HUES48 (cell line): ENCODE data around the gene FCER1A.
"Not testable (repeated sequence)": the region's sequence is repeated elsewhere in the genome, so short reads cannot be mapped to it uniquely, and the experiment has no call there.

Source experiments
- H3K27ac ChIP-seq: one replicate; pipeline ENCODE4 v1.7.0; 2013; ENCODE audit warnings: low read depth, low read length, inconsistent platforms
- H3K27me3 ChIP-seq: 2 replicates; pipeline ENCODE4 v1.6.1; 2013; ENCODE audit warnings: mild to moderate bottlenecking, low read length; ENCODE audit not compliant: control insufficient read depth, insufficient read depth
- H3K36me3 ChIP-seq: 2 replicates; pipeline ENCODE4 v1.6.1; 2013; ENCODE audit warnings: low read length; ENCODE audit not compliant: control insufficient read depth, insufficient read depth
- H3K4me1 ChIP-seq: 2 replicates; pipeline ENCODE4 v1.6.1; 2013; ENCODE audit warnings: mild to moderate bottlenecking, low read length; ENCODE audit not compliant: control insufficient read depth, insufficient read depth
- H3K4me3 ChIP-seq: 2 replicates; pipeline ENCODE4 v1.5.1; 2013; ENCODE audit warnings: mild to moderate bottlenecking, low read depth, low read length
- H3K9ac ChIP-seq: 2 replicates; pipeline ENCODE4 v1.6.1; 2013; ENCODE audit warnings: mild to moderate bottlenecking, low read depth, low read length, moderate library complexity
- H3K9me3 ChIP-seq: 2 replicates; pipeline ENCODE4 v1.6.1; 2013; ENCODE audit warnings: low read length; ENCODE audit not compliant: control insufficient read depth, insufficient read depth

The FCER1A gene

DNA sequence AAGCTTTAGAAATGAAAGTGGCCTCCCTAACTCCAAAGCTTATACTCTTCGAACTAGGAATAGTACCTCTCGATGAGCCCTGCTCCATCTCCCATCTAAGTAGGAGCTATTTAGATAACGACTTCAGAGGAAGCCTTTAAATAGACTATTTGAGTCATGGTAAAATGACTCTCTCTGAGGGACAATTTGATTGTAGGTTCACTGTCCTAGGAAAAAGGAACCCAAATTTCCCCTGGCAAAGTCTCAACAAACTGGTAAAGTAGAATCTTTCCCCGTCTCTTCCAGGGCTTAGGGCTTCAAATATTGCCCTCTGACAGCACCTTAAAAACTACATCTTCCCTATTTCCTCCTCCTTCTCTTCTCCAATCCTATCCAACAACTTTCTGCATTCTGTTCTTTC, 2.0 kb upstream of the FCER1A start:
- H3K4me3 ChIP-seq: no peak overlapping the region
- H3K27me3 ChIP-seq: no peaks in the 10 kb centered on the region
- H3K27ac ChIP-seq: no peak overlapping the region
- no peaks in the 10 kb centered on the region for H3K36me3 ChIP-seq
- no peak overlapping the region for H3K9ac ChIP-seq
- no peaks in the 10 kb centered on the region for H3K9me3 ChIP-seq
- no peaks in the 10 kb centered on the region for H3K4me1 ChIP-seq

DNA sequence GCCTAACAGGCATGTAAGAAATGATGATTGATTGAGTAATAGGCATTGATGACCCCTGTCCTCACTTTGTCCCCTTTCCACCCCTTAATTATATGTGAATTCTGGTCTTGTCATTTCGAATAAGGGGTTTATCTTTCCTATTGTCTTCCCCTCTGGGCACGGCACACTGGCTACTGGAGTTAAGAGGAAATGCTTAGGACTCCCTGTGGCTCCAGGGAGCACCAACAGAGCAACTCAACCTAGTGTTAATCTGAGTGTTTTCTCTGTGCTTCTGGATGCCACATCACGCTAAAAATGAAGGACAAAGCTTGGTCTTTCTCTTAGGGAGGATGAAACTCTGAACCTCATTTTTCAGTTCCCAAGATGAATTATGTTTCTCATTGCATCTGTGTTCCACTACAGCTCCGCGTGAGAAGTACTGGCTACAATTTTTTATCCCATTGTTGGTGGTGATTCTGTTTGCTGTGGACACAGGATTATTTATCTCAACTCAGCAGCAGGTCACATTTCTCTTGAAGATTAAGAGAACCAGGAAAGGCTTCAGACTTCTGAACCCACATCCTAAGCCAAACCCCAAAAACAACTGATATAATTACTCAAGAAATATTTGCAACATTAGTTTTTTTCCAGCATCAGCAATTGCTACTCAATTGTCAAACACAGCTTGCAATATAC, 5.3 kb downstream of the FCER1A start:
- H3K27me3 ChIP-seq: no peaks in the 10 kb centered on the region
- H3K9me3 ChIP-seq: no peaks in the 10 kb centered on the region
- no peak overlapping the region for H3K4me3 ChIP-seq
- H3K9ac ChIP-seq: no peak overlapping the region
- H3K27ac ChIP-seq: no peak overlapping the region
- H3K4me1 ChIP-seq: 0 out of 2 replicates have a peak, but pooled peaks cover 3% of the 10 kb centered on the region
- no peaks in the 10 kb centered on the region for H3K36me3 ChIP-seq

DNA sequence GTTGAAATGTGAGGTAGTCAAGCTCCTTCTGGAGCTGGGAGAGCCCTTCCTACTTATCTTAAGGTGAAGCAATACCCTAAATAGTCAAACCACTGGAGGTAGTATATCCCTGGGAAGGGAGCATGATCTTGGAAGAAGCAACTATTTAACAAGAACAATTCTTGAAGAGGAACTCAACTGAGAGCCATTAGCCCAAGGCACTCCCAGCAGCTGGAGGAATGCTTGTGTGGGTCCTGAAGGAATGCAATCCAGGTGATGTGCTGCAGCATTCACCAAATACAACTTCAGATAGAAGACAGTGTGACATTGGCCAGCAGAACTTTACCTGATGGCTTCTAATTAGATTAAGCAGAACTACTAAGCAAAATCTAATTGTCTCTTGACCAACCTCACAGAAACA, 9.5 kb downstream of the FCER1A start:
- H3K36me3 ChIP-seq: no peaks in the 10 kb centered on the region
- H3K27me3 ChIP-seq: no peaks in the 10 kb centered on the region
- 0 out of 2 replicates have a peak, but pooled peaks cover 3% of the 10 kb centered on the region for H3K4me1 ChIP-seq
- no peak overlapping the region for H3K9ac ChIP-seq
- H3K27ac ChIP-seq: no peak overlapping the region
- no peak overlapping the region for H3K4me3 ChIP-seq
- no peaks in the 10 kb centered on the region for H3K9me3 ChIP-seq

GRCh38 chr1:159315381-159315780, 13.2 kb downstream of the FCER1A start:
- Histone ChIP-seq H3K9ac (no peak overlapping the region), H3K27ac (no peak overlapping the region), H3K36me3 (no peaks in the 10 kb centered on the region), H3K4me1 (no peaks in the 10 kb centered on the region), H3K4me3 (no peak overlapping the region), H3K9me3 (no peaks in the 10 kb centered on the region), H3K27me3 (no peaks in the 10 kb centered on the region)

DNA sequence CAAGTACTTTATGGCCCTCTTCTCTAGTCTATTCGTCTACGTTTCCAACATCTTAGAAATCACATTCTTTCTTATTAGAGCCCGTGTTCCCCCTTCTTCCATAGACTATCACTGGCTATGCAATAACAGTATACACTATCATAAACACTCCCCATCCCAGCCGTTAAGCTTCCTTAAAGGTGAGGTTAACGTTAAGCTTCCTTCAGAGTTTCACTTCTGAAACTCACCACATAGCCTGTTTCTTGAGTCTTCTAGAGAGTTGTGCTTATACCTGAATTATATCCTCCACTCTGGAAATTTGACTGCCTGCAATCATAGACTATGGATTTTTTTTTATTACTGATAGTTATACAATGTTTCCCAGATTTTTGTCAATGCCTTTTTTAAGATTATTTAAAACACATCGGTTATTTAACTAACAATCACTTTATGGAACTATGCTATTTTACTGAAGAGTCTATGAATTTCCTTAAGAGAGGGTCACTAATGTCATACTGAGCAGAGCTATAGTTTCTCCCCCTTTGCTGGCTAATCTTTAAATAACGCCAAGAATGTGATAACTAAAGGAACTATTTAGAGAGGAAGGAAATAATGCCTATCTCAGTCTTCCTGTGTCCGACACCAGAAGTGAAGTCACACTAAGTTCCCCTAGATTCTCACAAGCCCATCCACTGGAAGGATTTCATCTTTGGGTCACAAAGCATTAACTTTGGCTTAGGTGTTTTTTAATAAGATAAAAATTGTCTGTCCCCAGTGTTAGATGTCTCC, 16.8 kb downstream of the FCER1A start:
- Histone ChIP-seq H3K9me3 (peaks cover 10% of the 10 kb centered on the region; the same call in 1 of the 2 replicates), H3K36me3 (no peaks in the 10 kb centered on the region), H3K27me3 (no peaks in the 10 kb centered on the region), H3K4me1 (no peaks in the 10 kb centered on the region), H3K4me3 (no peak overlapping the region), H3K27ac (no peak overlapping the region), H3K9ac (no peak overlapping the region)

DNA sequence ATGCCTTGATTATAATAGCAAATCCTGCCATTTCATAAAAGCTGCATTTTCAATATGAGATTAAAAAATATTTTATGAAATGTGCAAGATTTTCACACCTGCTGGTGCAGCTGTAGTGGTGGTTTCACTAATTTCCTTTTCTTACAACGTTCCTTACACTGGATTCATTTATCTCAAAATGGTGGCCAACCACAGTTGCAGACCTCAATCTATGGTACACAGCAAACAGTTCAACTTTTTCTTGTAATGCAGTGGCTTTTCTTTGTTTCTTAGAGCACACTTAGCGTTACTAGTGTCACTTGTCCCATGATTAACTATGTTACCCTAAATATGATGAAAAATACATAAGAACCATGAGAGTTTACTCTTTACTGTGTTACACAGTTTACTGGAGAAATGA, 32.7 kb downstream of the FCER1A start:
- H3K36me3 ChIP-seq: no peaks in the 10 kb centered on the region
- H3K27ac ChIP-seq: no peak overlapping the region
- no peaks in the 10 kb centered on the region for H3K4me1 ChIP-seq
- no peaks in the 10 kb centered on the region for H3K9me3 ChIP-seq
- no peak overlapping the region for H3K4me3 ChIP-seq
- H3K9ac ChIP-seq: no peak overlapping the region
- no peaks in the 10 kb centered on the region for H3K27me3 ChIP-seq

- Histone ChIP-seq H3K27ac (no peak overlapping the region), H3K36me3 (no peaks in the 10 kb centered on the region), H3K27me3 (no peaks in the 10 kb centered on the region), H3K4me3 (no peak overlapping the region), H3K4me1 (no peaks in the 10 kb centered on the region; the same call in 1 of the 2 replicates), H3K9me3 (no peaks in the 10 kb centered on the region), H3K9ac (no peak overlapping the region)
These were observed 35.9 kb downstream of the FCER1A start for GRCh38 chr1:159338018-159338417.

DNA sequence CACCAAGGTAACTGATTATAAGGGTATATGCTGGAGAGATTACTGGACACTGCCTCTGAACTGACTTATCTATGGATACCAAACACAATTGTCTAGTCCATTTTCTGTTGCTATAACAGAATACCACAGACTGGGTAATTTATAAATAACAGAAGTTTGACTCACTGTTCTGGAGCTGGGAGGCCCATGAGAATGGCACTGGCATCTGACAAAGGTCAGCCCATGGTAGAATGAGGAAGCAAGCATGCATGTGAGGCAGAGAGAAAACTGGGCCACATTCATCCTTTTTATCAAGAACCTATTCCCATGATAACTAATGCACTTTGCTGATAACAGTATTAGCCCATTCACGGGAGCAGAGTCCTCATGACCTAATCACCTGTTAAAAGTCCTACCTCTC, 37.4 kb downstream of the FCER1A start:
- Histone ChIP-seq H3K9me3 (no peaks in the 10 kb centered on the region), H3K27me3 (no peaks in the 10 kb centered on the region), H3K36me3 (no peaks in the 10 kb centered on the region), H3K4me3 (no peak overlapping the region), H3K9ac (no peak overlapping the region), H3K4me1 (no peaks in the 10 kb centered on the region; the same call in 1 of the 2 replicates), H3K27ac (no peak overlapping the region)

DNA sequence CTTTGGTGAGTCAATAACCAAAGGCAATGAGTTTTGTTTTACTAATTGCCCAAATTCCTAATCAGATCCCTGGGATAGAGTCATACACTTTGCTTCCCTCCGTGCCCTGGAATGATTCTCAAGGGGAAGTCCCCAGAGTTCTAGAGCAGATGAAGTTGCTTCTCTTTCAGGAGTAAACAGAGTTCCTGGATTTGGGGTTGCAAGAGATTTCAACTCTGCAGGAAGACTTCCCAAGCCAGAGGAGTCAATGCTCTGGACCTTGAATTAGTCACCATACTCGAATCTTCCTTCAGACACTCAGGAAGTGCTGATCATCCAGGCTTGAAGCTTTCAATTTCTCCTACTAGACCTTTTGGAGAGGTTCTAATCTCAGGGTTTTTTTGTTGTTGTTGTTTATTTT, 39.6 kb downstream of the FCER1A start:
- H3K27ac ChIP-seq: no peak overlapping the region
- no peaks in the 10 kb centered on the region for H3K36me3 ChIP-seq
- no peaks in the 10 kb centered on the region for H3K9me3 ChIP-seq
- no peak overlapping the region for H3K9ac ChIP-seq
- no peak overlapping the region for H3K4me3 ChIP-seq
- no peaks in the 10 kb centered on the region for H3K27me3 ChIP-seq
- H3K4me1 ChIP-seq: no peaks in the 10 kb centered on the region; the same call in 1 of the 2 replicates

DNA sequence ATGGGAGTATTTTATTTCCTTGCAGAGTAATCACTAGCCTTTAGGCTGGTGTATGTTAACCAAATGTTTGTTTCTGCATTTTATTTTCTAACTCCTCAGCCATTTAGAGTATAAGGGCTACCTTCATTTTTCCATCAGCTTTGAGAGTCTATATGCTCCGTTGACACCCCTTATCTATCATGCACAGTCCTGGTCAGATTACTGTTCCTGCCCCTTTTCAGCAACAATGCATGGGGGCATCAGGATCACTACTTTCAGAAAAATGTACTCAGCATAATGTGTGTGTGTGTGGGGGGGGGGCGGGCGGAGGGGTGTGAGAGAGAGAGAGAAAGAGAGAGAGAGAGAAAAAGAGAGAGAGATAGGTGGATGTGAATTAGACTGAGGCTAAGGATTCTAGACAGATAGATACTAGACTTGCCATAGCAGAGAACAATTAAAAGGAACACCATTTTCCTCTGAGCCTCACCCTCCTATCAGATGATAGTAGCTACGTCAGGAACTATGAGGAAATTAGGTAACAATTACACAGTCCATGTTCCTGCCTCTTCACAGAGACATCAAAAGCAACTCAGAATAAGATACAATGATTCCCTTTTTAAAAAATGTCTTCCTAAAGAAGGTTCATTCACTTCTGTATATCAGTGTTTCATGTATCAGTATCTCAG, 40.8 kb downstream of the FCER1A start:
- no peaks in the 10 kb centered on the region for H3K9me3 ChIP-seq

DNA sequence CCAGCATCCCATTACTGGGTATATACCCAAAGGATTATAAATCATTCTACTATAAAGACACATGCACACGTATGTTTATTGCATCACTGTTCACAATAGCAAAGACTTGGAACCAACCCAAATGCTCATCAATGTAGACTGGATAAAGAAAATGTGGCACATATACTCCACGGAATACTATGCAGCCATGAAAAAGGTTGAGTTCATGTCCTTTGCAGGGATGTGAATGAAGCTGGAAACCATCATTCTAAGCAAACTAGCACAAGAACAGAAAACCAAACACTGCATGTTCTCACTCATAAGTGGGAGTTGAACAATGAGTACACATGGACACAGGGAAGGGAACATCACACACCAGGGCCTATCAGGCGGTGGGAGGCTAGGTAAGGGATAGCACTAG, 47.2 kb downstream of the FCER1A start:
- not testable (repeated sequence) for H3K27ac ChIP-seq, H3K27me3 ChIP-seq, H3K36me3 ChIP-seq

More for the DNA sequence above, 40.8 kb downstream of the FCER1A start:
- H3K27me3 ChIP-seq: no peaks in the 10 kb centered on the region
- H3K4me1 ChIP-seq: no peaks in the 10 kb centered on the region; the same call in 1 of the 2 replicates
- no peaks in the 10 kb centered on the region for H3K36me3 ChIP-seq
- no peak overlapping the region for H3K4me3 ChIP-seq
- no peak overlapping the region for H3K27ac ChIP-seq
- H3K9ac ChIP-seq: no peak overlapping the region

More for the DNA sequence above, 47.2 kb downstream of the FCER1A start:
- H3K9ac ChIP-seq, H3K4me3 ChIP-seq, H3K4me1 ChIP-seq, H3K9me3 ChIP-seq: not testable (repeated sequence)
